Epithelial cell of proximal tubule (primary cell): ENCODE measurements around the gene NXPE4. TPM values are rescaled to one million over a fixed set of nuclear protein-coding genes. Genes with fewer than 3 reads are reported as not detected.

ENCODE experiments used
- DNase-seq: peaks from one replicate; pipeline ENCODE4 v3.0.0-alpha.2; 2011; ENCODE audit warnings: low read depth
- H3K4me3 ChIP-seq: 2 replicates; pipeline ENCODE4 v1.5.1; 2011; ENCODE audit warnings: low read depth, mild to moderate bottlenecking, low read length
- CTCF ChIP-seq: conservative IDR thresholded peaks from 2 replicates; pipeline ENCODE4 v1.5.1; 2012; ENCODE audit warnings: low read depth, mild to moderate bottlenecking, low read length
- total RNA-seq: library from RNA; depleted of rRNA; stranded (reverse); fragments of >200 nt; gene quantifications from 2 replicates; pipeline ENCODE4 v1.2.3, GENCODE V29; 2015

The NXPE4 gene
- total RNA-seq, 1 donor from 2014 or later: not detected

- TF ChIP-seq CTCF: no peak
- no peak overlapping the region for H3K4me3 ChIP-seq
- DNase-seq: no peak
Measured at GRCh38 chr11:114621950-114622809, 26.6 kb upstream of the NXPE4 start.

GRCh38 chr11:114621072-114621471, 25.5 kb upstream of the NXPE4 start:
- DNase-seq: no peak
- H3K4me3 ChIP-seq: no peak overlapping the region
- no peak for TF ChIP-seq CTCF

- DNase-seq: no peak
- H3K4me3 ChIP-seq: no peak overlapping the region
- TF ChIP-seq CTCF: no peak
Measured at GRCh38 chr11:114619659-114620173, 24.1 kb upstream of the NXPE4 start.

GRCh38 chr11:114618139-114618538, 22.6 kb upstream of the NXPE4 start:
- DNase-seq: no peak
- no peak for TF ChIP-seq CTCF
- H3K4me3 ChIP-seq: no peak overlapping the region

GRCh38 chr11:114617157-114618124, 21.9 kb upstream of the NXPE4 start:
- TF ChIP-seq CTCF: no peak
- no peak overlapping the region for H3K4me3 ChIP-seq
- no peak for DNase-seq

- no peak overlapping the region for H3K4me3 ChIP-seq
- no peak for DNase-seq
- TF ChIP-seq CTCF: no peak
Measured at GRCh38 chr11:114616516-114616915, 20.9 kb upstream of the NXPE4 start.
